OCI-LY3 (cell line): ENCODE results near the gene AHDC1.
A peak's percentile ranks its signal among the peaks of the same experiment; 100 is the strongest.

ENCODE experiments used
- H2AFZ ChIP-seq: fragments of 200-600, 300-600 bp; shearing (Covaris generic); 2 replicates; pipeline ENCODE4 v1.6.0; 2014; ENCODE audit warnings: antibody characterized with exemption, low read depth, low read length
- H3K27ac ChIP-seq: fragments of 200-600, 300-600 bp; sonication (generic); 2 replicates; pipeline ENCODE4 v1.5.1; 2014; ENCODE audit warnings: mild to moderate bottlenecking, low read length, moderate library complexity, mixed read lengths
- H3K27me3 ChIP-seq: fragments of 200-600, 300-600 bp; sonication (generic); 2 replicates; pipeline ENCODE4 v1.6.1; 2014; ENCODE audit warnings: low read depth, low read length, mixed read lengths
- H3K36me3 ChIP-seq: fragments of 200-600, 300-600 bp; sonication (generic); replicated peaks from 2 replicates; pipeline ENCODE3; 2014; ENCODE audit warnings: low read depth, low read length, mixed read lengths
- H3K4me1 ChIP-seq: fragments of 300-600, 200-600 bp; sonication (generic); 2 replicates; pipeline ENCODE4 v1.6.1; 2014; ENCODE audit warnings: low read length, mixed read lengths
- H3K4me2 ChIP-seq: fragments of 200-600, 300-600 bp; sonication (generic); 2 replicates; pipeline ENCODE4 v1.6.1; 2014; ENCODE audit warnings: low read length, mixed read lengths
- H3K4me3 ChIP-seq: fragments of 300-600, 200-600 bp; sonication (generic); 2 replicates; pipeline ENCODE4 v1.5.1; 2014; ENCODE audit warnings: antibody characterized with exemption, mild to moderate bottlenecking, low read length, moderate library complexity
- H3K79me2 ChIP-seq: fragments of 300-600, 200-600 bp; shearing (Covaris generic); 2 replicates; pipeline ENCODE4 v1.6.1; 2014; ENCODE audit warnings: mild to moderate bottlenecking, low read length, mixed read lengths
- H3K9ac ChIP-seq: fragments of 300-600, 200-600 bp; shearing (Covaris generic); 2 replicates; pipeline ENCODE4 v1.6.0; 2014; ENCODE audit warnings: mild to moderate bottlenecking, low read length, moderate library complexity
- H3K9me3 ChIP-seq: fragments of 200-600, 300-600 bp; shearing (Covaris generic); 2 replicates; pipeline ENCODE4 v1.6.1; 2014; ENCODE audit warnings: low read length, mixed read lengths; ENCODE audit not compliant: insufficient read depth
- H4K20me1 ChIP-seq: fragments of 200-600, 300-600 bp; sonication (generic); 2 replicates; pipeline ENCODE4 v1.6.1; 2016; ENCODE audit warnings: low read length, mixed read lengths; ENCODE audit not compliant: insufficient read depth
- EZH2phosphoT487 ChIP-seq: fragments of 200-600 bp; shearing (Covaris generic); IDR thresholded peaks from 2 replicates; pipeline ENCODE4 v1.6.1; 2018; ENCODE audit warnings: antibody characterized with exemption, mixed run types, low read depth
- TF ChIP-seq, protein P1 (sequence below): fragments of 200-600, 300-600 bp; sonication (generic); IDR thresholded peaks from 2 replicates; pipeline ENCODE4 v1.5.1; 2014; ENCODE audit warnings: antibody characterized with exemption, low read length, low read depth

The AHDC1 gene

DNA sequence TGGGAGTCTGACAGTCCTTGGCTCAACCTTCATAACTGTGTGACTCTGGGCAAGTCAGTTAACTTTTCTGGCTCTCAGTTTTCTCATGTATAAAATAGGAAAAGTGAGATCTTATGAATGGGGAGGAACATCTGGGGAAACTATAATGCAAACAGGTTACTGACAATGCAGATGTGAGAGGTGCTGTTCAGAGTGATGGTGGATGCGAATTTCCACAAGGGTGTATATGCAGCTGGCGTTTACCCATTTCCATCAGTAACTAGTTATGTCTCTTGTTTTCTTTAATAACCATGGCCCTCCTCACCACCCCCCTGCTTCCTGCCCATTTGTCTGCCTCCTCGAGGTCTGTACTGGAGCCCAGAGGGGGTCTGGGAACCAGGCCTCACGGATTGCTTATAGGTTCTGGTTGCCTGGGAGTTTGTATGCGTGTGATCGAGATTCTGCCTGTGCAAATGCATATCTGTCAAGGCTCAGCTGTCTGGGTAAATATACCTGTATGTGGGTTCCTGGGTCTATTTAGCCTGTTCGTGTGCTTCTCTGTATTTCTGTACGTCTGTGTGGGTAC is 44.4 kb downstream of the AHDC1 start:
- Histone ChIP-seq H3K79me2 (no peaks in the 10 kb centered on the region), H3K9ac (no peak overlapping the region), H3K4me1 (peaks cover 14% of the 10 kb centered on the region), H3K36me3 (no peaks in the 10 kb centered on the region), H2AFZ (no peak overlapping the region), H3K4me3 (no peak overlapping the region), H3K9me3 (no peaks in the 10 kb centered on the region), H3K4me2 (no peak overlapping the region), H4K20me1 (no peaks in the 10 kb centered on the region), H3K27me3 (no peaks in the 10 kb centered on the region), H3K27ac (no peak overlapping the region)
- TF ChIP-seq, protein P1, sequence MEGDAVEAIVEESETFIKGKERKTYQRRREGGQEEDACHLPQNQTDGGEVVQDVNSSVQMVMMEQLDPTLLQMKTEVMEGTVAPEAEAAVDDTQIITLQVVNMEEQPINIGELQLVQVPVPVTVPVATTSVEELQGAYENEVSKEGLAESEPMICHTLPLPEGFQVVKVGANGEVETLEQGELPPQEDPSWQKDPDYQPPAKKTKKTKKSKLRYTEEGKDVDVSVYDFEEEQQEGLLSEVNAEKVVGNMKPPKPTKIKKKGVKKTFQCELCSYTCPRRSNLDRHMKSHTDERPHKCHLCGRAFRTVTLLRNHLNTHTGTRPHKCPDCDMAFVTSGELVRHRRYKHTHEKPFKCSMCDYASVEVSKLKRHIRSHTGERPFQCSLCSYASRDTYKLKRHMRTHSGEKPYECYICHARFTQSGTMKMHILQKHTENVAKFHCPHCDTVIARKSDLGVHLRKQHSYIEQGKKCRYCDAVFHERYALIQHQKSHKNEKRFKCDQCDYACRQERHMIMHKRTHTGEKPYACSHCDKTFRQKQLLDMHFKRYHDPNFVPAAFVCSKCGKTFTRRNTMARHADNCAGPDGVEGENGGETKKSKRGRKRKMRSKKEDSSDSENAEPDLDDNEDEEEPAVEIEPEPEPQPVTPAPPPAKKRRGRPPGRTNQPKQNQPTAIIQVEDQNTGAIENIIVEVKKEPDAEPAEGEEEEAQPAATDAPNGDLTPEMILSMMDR = no peak
- no peak for TF ChIP-seq EZH2phosphoT487

DNA sequence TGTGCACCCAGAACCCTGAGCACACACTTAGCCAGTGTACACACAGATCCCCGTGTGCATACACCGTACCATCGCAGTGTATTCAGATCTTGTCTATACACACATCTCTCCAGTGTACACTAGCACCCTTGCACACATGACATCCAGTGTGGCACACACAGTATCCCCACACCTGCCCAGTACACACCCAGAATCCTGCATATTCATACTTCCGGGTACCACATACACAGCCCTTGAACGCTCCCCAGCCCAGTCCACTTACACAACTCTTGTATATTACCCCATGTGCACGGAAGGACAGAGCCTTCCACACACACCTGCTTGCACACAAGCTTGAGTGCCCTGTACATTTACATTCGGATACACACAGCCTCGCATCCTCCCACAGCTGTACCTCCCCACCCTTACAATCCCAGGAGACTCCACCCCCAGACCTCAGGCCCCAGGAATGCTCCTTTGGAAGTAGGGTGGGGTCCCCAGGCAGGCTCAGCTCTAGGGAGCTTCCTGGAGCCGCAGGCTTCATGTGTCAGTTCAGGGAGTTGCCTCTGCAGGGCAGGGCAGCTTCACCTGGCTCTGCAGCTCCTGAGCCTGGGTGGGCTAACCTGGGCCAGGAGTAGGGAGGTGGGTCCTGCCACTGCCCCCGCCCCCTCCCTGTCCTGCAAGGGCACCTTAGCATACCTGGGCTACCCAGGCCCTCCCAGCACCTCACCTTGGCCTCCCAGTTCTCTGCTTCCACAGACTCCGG is 46.2 kb downstream of the AHDC1 start:
- no peak overlapping the region for H3K27ac ChIP-seq

DNA sequence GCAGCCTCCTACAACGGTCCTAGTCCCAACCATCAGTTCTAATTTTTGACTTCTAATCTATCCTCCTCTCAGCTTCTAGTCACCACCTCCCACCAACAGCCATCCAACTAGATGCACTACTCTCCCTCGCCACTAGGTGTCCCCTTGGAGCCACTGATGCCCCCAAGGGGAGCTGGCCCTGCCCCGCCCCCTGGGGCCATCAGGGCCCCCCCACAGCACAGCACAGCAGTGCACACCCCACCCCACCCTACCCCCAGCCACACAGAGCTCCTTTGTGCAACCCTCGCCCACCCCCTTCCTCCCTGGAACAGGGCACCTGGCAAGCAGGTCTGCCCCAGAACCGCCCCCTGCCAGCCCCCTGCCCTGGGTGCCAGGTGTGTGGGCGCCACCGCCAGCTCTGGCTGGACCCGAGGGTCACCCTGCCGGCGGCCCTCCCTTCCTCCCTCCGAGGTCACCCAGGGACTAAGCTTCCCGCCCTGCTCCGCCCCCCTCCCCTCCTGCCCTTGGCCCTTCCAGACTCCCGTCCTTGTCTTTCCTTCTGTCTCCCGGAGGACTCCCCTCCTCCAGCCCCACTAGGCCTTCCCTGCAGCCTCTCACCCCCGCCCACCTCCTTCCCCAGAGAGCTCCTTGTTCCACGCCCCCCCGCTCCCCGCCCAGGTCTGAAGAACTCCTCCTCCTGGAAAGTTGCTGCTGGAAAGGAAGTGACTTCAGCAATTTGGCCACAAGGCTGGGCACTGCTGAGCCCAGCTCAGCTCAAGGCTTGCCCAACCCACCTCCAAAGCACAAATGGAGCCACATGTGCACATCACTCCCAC is 47.0 kb downstream of the AHDC1 start:
- Histone ChIP-seq H3K9me3 (no peaks in the 10 kb centered on the region), H3K4me2 (peak overlapping the region; percentile 68), H3K9ac (peak overlapping the region; percentile 43; the same call in 1 of the 2 replicates), H3K27me3 (no peaks in the 10 kb centered on the region), H3K27ac (no peak overlapping the region), H4K20me1 (no peaks in the 10 kb centered on the region), H3K4me3 (no peak overlapping the region), H2AFZ (no peak overlapping the region), H3K36me3 (no peaks in the 10 kb centered on the region), H3K79me2 (no peaks in the 10 kb centered on the region), H3K4me1 (peaks cover 14% of the 10 kb centered on the region)
- TF ChIP-seq EZH2phosphoT487 = no peak
- TF ChIP-seq, protein P1 = peak; percentile 63

More for the DNA sequence above, 46.2 kb downstream of the AHDC1 start:
- TF ChIP-seq, protein P1 = no peak
- TF ChIP-seq EZH2phosphoT487 = no peak
- no peak overlapping the region for H2AFZ ChIP-seq
- no peak overlapping the region for H3K9ac ChIP-seq
- H3K4me3 ChIP-seq = no peak overlapping the region
- no peaks in the 10 kb centered on the region for H3K9me3 ChIP-seq
- H3K27me3 ChIP-seq = no peaks in the 10 kb centered on the region
- no peaks in the 10 kb centered on the region for H3K79me2 ChIP-seq
- no peaks in the 10 kb centered on the region for H3K36me3 ChIP-seq
- H3K4me1 ChIP-seq = peaks cover 14% of the 10 kb centered on the region
- H4K20me1 ChIP-seq = no peaks in the 10 kb centered on the region
- no peak overlapping the region for H3K4me2 ChIP-seq

DNA sequence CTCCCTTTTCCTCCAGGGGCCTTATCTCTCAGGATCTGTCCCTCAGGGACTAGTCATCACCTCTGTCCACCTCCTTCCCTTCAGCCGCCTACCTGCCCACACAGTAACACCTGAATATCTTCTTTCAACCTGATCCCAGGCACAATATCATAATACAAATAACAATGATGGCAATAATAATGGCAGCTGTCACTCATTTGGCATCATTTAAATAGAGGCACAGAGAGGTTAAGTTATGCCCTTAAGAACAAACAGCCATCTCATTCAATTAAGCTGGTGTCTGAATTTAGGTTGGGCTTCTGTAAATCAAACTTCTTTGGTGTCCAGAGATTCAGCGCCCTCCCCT is 47.5 kb downstream of the AHDC1 start:
- TF ChIP-seq, protein P1 = no peak
- no peak for TF ChIP-seq EZH2phosphoT487
- peak overlapping the region; percentile 68 for H3K4me2 ChIP-seq
- H3K79me2 ChIP-seq = no peaks in the 10 kb centered on the region
- no peaks in the 10 kb centered on the region for H3K36me3 ChIP-seq
- H3K27ac ChIP-seq = no peak overlapping the region
- peak overlapping the region; percentile 43; the same call in 1 of the 2 replicates for H3K9ac ChIP-seq
- no peaks in the 10 kb centered on the region for H4K20me1 ChIP-seq
- no peak overlapping the region for H2AFZ ChIP-seq
- peak overlapping the region; percentile 20; the same call in 1 of the 2 replicates for H3K4me3 ChIP-seq
- no peaks in the 10 kb centered on the region for H3K9me3 ChIP-seq
- no peaks in the 10 kb centered on the region for H3K27me3 ChIP-seq
- H3K4me1 ChIP-seq = peaks cover 14% of the 10 kb centered on the region
